A673 (cell line): ENCODE data around the gene FITM2.

ENCODE experiments used
- CTCF ChIP-seq: fragments of 300-800, 200-600 bp; sonication (generic); conservative IDR thresholded peaks from 2 replicates; pipeline ENCODE4 v1.5.1; 2017; ENCODE audit warnings: low read depth, mild to moderate bottlenecking, antibody characterized with exemption, low read length, moderate library complexity, mixed read lengths
- EZH2 ChIP-seq: fragments of 200-600 bp; sonication (generic); IDR thresholded peaks from 2 replicates; pipeline ENCODE4 v1.6.1; 2017; ENCODE audit warnings: borderline replicate concordance, low read depth, mild to moderate bottlenecking, mixed read lengths, antibody characterized with exemption, low read length; ENCODE audit not compliant: poor library complexity, severe bottlenecking

- no peak for TF ChIP-seq CTCF
- no peak for TF ChIP-seq EZH2
Measured at GRCh38 chr20:44357555-44358125, 46.6 kb upstream of the FITM2 start.
